DOHH2 (cell line): ENCODE results near the gene INSR.

ENCODE experiments used
- CTCF ChIP-seq: fragments of 200-600 bp; sonication (generic); IDR thresholded peaks from one replicate; pipeline ENCODE4 v1.5.1; 2014; ENCODE audit warnings: antibody characterized with exemption, mild to moderate bottlenecking, low read depth, low read length; ENCODE audit not compliant: poor library complexity, severe bottlenecking
- EZH2phosphoT487 ChIP-seq: fragments of 200-600 bp; sonication (generic); IDR thresholded peaks from 2 replicates; pipeline ENCODE4 v1.6.1; 2017; ENCODE audit warnings: borderline replicate concordance, mild to moderate bottlenecking, antibody characterized with exemption, low read length, moderate library complexity, mixed read lengths

GRCh38 chr19:7225741-7226140 lies 68.5 kb downstream of the INSR start:
- no peak for TF ChIP-seq CTCF
- no peak for TF ChIP-seq EZH2phosphoT487
